ENCODE measurements around the gene AK8.

The AK8 gene, protein sequence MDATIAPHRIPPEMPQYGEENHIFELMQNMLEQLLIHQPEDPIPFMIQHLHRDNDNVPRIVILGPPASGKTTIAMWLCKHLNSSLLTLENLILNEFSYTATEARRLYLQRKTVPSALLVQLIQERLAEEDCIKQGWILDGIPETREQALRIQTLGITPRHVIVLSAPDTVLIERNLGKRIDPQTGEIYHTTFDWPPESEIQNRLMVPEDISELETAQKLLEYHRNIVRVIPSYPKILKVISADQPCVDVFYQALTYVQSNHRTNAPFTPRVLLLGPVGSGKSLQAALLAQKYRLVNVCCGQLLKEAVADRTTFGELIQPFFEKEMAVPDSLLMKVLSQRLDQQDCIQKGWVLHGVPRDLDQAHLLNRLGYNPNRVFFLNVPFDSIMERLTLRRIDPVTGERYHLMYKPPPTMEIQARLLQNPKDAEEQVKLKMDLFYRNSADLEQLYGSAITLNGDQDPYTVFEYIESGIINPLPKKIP

GRCh38 chr9:132877824-132878694 is at the start of gene AK8:
TSS of gene AK8 (minus strand) at chr9:132878284. CDS start at chr9:132878255, 29 bp downstream.
- DNase-seq (ENCODE audit: low read depth) = peak; percentile 69

- DNase-seq (ENCODE audit: low read depth) = no peak
These were observed 49.6 kb upstream of the AK8 start for GRCh38 chr9:132927704-132928103.

DNA sequence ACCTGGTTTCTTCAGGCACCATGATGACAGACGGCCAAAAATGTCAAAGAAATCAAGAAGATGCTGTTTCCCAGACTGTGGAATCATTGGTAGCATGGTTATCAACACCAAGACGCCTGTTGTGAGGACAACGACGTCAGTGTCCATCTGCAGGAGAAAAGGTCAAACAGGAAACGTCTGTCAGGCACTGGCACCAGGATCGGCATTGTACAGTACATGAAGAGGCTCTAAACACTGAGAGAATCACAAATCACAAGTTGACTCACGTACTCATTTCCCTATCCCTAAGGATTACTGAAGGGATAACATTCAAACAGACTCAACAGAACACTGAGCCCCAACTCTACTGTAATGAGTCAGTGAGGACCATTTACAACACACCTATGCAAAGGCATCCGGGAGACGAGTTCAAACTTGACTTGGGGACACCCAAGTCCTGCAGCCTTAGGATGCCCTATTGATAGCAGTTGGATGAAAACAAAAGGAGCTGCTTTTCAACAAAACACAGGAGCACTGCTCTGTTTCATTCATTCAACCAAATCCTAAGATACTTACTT is 45.3 kb upstream of the AK8 start:
- no peak for DNase-seq (ENCODE audit: low read depth)

DNA sequence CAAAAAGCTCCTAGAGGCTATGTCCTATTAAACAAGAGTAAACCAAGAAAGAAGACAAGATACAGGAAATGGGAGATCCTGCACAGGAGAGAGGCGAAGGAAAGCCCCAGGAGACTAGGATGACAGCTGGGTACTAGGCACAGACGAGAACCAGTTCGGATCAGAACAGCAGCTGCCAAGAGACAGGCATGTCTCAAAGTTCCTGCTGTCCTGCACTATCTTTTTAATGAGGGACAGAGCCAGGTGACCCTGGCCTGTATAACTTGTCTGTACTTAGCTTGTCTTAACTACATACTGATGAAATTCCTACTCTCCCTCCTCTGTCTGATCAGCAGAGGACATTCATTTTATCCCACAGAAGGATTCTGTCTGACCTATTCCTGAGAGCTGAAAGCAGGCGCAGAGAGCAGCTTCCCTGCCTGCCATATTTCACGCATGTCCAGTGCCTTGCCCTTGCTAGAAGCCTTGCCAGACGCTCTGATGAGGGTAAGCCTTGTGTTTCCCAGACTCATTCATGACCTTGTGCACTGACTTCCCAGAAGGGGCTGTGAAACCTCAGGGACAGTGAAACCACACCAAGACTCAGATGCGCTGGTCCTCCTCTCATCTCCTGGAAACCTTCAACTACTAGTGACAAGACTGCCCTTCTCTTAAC is 41.7 kb upstream of the AK8 start:
- DNase-seq (ENCODE audit: low read depth) = no peak

DNA sequence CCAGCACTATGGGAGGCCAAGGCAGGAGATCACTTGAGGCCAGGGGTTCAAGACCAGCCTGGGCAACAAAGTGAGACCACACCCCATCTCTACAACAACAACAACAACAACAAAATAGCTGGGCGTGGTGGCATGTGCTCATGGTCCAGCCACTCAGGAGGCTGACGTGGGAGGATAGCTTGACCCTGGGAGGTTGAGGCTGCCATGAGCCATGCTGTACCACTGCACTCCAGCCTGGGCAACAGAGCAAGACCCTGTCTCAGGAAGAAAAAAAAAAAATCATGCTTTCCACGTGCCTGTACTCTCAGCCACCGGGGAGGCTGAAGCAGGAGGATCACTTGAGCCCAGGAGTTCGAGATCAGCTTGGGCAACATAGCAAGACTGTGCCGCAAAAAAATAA is 36.8 kb upstream of the AK8 start:
- no peak for DNase-seq (ENCODE audit: low read depth)

DNA sequence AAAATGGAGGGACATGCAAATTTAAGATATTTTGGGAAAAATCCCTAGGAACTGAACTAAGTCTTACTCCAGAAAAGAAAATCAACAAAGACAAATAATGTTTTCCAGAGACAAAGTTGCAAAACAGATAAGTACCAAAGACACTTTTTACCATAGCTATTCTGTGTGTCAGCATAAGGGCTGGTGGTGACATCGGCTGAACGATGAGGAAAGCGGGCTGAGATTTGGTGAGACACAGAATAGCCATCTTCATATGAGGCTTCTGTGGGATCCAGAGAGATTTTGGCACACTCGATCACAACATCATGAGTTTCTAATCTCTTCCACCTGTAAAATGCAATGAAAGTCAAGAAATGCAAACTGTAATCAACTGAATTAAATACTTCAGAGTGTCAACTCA is 34.0 kb upstream of the AK8 start:
- DNase-seq (ENCODE audit: low read depth) = no peak

DNA sequence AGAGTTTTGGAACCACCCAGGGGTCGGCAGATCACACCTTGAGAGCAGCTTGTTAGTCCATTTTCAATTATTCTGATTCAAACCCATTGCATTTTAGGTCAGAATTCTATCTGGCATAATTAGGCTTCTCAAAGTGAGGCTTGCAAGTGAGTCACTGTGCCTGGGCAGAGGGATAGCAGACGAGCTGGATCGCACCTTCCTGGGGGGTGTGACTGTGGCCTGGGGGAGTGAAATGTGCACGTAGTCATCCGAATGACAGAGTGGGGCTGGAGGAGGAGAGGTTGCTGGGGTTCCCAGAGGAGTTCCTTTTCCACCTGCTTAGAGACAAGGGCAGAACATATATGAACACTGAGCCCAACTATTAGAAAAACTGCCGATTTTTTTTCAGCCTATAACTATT is 32.3 kb upstream of the AK8 start:
- DNase-seq (ENCODE audit: low read depth) = no peak

- DNase-seq (ENCODE audit: low read depth) = no peak
These were observed 31.2 kb upstream of the AK8 start for GRCh38 chr9:132909311-132909710.

DNA sequence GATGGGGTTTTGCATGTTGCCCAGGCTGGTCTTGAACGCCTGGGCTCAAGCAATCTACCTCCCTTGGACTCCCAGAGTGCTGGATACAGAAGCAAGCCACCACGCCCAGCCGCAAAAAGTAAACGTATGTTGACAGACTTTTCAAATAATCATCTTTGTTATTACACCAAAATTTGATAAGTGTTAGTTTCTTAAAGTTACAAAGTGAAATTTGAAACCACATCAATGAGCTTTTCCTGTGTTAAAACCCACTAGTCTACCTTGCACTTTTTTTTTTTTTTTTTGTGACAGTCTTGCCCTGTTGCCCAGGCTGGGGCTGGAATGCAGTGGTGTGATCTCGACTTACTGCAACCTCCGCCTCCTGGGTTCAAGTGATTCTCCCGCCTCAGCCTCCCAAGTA is 30.6 kb upstream of the AK8 start:
- DNase-seq (ENCODE audit: low read depth) = no peak

DNA sequence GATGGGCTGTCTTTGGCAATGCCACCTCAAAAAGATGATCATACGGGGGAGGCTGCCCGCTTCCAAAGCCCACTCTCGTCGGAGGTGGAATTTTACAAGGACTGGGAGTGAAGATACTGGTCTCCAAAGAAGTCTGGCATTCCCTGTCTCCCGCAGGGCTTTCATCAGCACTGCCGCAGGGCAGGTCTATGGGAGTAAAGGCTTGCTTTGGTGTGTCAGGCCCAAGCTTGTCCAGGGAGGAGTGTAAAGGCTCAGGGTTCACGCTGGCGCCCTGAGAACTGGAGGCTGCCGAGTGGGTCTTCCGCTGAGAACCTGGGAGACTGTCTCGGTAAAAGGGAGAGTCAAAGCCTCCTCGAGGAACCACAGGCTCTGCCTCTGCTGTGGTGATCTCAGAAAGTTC is 27.6 kb upstream of the AK8 start:
- DNase-seq (ENCODE audit: low read depth) = no peak

DNA sequence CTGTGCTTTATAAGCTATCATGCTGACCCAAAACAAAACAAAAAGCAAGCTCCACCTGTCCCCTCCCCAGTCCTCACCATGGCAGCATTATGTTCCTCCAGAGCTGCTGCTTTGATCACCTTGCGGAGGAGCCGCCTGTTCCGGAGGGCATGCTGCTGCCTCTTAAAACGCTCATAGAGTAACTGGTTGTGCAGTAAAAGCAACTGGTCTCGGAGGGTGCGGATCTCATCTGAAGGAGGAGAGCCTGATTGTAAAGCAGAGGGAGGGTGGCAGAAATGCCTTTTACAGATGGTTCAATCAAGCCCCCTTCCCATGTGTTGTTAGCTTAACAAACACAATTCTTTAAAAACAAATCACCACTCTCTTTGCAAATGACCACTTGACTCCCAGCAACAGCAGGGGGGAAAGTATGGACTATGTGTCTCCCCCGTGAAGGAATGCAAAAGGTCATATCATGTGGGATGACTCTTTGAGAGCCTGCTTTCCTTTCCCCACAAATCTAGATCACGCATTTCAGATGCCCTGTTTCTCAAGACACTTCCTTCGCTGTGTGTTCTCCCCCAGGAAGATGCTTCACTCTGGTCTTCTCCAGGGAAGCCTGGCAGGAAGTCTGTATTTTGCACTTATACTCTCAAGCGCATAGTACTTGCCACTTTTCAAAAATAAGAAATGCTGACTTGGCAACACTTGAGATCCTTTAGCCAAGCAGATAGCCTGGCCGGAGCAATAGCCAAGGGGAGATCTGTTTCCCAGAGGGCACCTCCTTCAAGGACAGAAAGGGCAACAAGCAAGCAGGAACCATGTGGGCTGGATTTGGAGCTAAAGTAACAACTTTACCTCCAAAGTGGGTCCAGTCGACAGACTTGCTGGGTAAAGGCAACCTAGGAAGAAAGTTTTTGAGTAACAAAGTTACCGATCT is 25.7 kb upstream of the AK8 start:
- DNase-seq (ENCODE audit: low read depth) = no peak

GRCh38 chr9:132901858-132902831 is 24.1 kb upstream of the AK8 start:
- peak; percentile 58 for DNase-seq (ENCODE audit: low read depth)

- no peak for DNase-seq (ENCODE audit: low read depth)
These were observed 20.0 kb upstream of the AK8 start for GRCh38 chr9:132898051-132898450.

DNA sequence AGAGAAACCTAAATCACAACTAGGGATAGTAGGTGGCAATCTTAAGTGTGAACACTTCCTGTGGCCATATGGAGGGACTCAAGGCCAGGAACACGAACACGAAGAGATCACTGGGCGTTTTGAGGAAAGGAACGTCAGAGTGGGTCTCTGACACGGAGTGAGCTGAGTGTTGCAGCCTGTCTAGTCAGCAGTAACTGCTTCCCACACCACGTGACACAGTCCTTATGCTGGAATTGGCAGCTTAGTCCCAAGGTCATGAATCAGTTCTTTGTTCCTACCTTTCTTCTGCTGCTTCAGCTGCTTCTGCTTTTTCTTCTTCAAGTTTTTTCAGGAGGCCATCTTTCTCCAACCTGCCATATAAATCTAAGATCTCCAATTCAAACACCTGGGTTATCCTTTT is 18.8 kb upstream of the AK8 start:
- no peak for DNase-seq (ENCODE audit: low read depth)

GRCh38 chr9:132896264-132896663 is 18.2 kb upstream of the AK8 start:
- no peak for DNase-seq (ENCODE audit: low read depth)

DNA sequence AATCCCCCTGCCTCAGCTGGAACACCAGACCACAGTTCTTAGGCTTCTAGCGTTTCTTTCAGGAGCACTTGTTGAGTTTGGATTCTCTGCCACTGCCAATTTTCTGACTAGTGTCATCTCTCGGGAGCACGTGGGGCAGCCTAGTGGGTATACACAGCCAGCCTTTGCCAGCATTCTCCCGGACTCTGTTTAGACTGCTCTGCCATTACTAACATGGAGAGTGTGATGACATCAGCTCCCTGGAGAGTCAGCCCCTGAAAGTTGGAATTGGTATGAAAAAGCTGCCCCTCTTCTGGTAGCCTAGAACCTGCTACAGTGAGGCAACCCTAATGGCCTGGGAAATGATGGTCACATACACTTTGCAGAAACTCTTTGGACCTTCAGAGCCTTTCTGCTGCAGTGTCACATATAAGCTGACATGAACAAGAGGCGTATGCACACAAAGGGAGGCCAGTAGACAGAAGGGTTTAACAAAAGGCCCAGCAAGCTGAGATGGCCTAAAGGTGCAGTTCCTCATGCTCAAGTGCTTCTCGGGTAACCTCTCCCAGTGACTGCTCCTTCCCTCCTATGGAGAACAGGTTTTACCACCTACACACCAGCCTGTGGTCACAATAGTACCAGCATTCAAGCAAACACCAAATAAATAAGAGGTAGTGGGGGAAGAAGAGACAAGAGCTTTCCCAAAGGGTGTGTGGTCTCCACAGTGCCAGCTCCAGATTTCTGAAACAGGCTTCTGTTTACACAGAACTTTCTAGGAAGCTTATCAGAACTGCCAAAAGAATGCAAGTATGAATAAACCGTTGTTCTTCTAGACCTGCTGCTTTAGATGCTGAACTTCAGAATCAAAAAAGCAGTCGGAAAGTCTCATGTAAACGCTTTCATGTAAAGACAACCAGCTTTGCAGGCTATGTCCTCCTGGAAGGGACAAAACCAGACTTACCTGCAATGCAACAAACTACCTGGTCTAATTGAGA is 17.1 kb upstream of the AK8 start:
- no peak for DNase-seq (ENCODE audit: low read depth)

GRCh38 chr9:132894346-132894745 is 16.3 kb upstream of the AK8 start:
- DNase-seq (ENCODE audit: low read depth) = no peak

DNA sequence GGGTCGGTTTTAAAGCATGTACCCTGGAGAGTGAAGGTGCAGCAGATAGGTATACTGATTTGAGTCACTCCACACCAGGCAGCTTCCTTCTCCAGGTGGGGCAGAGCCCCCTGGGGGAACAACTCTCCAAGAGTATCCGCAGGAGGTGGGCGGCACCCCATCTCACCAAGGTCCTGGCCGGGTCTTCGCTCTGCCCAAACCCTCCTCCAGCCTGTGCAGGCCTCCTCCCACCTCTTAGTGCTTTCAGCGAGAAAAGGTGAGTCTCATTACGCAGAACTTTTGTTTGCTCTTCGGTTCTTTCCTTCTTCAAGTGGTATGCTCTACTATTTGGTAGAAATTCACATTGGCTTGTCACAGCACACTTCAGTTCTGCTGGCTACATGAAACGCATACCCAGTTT is 14.3 kb upstream of the AK8 start:
- no peak for DNase-seq (ENCODE audit: low read depth)

DNA sequence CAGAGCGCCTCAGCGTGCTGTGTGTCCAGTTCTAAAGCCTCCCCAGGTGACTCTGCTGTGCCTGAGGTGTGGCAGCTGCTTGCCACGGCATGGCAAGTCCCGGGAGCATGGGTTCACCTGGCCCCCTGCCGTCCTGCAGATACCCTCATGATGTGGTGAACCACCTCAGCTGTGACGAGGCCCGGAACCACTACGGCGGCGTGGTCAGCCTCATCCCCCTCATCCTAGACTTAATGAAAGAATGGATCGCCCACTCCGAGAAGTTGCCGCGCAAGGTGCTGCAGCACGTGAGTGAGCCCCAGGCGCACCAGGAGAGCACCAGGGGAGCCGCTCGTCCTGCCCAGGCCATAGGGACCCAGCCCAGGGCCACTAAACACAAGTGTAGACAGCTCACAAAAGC is 10.1 kb upstream of the AK8 start:
- no peak for DNase-seq (ENCODE audit: low read depth)

Data from activated T-helper 1 cell treated with Interleukin-2 at 50 U/mL for 16 hours (primary cell).